ENCODE results near the gene ROR2.

The ROR2 gene

DNA sequence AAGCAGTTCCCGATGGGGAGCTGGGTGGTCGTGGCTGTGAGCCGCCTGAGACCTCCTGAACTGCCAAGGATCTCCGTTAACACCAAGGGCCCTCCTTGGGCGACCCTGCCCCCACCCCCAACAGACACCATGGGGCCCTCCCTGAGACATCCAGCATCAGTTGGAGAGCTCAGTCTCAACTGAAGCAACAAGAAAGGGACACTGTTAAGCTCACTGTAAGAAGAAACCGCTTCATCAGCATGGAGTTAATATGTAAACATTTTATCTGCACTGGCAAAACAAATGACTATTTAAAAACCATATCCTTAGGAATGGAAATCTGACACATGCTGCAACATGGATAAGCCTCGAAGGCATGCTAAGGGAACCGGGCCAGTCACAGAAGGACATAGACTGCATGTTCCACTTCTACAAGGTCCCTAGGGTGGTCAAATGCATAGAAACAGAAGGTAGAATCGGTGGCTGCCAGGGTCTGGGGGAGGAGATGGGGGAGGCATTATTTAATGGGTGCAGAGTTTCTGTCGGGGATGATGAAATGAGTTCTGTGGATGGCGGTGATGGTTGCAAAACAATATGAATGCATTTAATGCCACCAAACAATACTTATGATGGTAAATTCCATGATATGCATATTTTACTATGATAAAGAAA is 47.4 kb downstream of the ROR2 start:
- Histone ChIP-seq H3K27ac (ENCODE audit: low read depth, low read length) (peak overlapping the region; percentile 30), H3K4me1 (ENCODE audit: control insufficient read depth, insufficient read depth, low read length) (peaks cover 44% of the 10 kb centered on the region), H3K4me3 (ENCODE audit: low read length) (no peak overlapping the region), H3K9ac (ENCODE audit: low read length) (no peak overlapping the region), H3K36me3 (ENCODE audit: control insufficient read depth, insufficient read depth, low read length) (no peaks in the 10 kb centered on the region), H3K27me3 (ENCODE audit: control insufficient read depth, insufficient read depth, low read length) (no peaks in the 10 kb centered on the region)

DNA sequence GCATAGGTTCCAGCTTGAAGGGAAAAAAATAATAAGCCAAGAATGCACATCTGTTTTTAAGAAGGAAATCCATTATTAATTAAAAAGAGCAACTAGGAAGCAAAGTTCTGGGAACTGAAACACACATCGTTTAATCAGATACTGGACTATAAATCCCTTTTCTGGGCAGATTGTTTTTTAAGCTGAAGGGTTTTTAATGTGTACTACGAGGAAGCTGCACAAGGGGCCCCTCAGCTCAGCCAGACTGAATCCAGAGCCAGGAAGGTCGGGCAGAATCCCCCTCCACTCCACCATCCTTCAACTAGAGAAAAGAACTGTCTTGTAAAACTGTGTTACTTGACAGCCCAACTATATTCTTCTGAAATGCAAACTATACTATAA is 49.2 kb downstream of the ROR2 start:
- H3K4me3 ChIP-seq (ENCODE audit: low read length): no peak overlapping the region
- no peaks in the 10 kb centered on the region for H3K27me3 ChIP-seq (ENCODE audit: control insufficient read depth, insufficient read depth, low read length)
- no peaks in the 10 kb centered on the region for H3K36me3 ChIP-seq (ENCODE audit: control insufficient read depth, insufficient read depth, low read length)
- H3K27ac ChIP-seq (ENCODE audit: low read depth, low read length): peak overlapping the region; percentile 55
- H3K9ac ChIP-seq (ENCODE audit: low read length): no peak overlapping the region
- peaks cover 62% of the 10 kb centered on the region for H3K4me1 ChIP-seq (ENCODE audit: control insufficient read depth, insufficient read depth, low read length)

DNA sequence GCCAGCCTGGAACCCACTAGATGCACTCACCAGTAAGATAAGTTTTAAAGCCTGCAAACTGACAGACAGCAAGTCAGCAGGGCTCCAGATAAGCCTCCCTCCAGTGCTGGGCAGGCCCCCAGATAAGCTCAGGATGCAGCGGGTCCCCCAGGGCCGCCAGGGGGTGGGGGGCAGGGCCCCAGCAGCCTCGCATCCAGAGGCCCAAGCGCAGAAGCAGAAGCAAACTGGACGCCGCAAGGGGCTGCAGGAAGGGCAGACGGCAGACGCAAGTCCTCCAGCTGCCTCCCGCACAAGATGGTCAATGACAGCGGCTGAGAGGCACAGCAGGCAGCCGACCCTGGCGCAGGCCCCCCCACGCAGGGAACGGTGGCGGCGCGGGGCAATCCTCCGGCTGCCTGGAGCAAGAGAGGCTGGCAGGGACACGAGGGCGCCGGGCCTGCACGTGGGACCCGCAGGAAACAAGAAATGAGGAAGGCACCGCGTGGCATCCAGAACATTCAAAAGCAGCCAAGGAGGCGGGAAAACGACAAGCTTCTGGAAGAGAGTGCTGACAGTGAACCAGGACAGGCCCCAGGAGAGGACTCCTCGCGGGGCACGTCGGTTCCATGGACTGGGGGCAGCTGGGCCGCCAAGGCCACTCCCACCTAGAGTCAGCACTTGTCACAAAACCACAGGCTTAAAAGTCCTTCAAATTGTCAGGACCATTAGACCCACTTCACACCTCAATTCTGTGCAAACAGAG is 49.8 kb downstream of the ROR2 start:
- Histone ChIP-seq H3K9ac (ENCODE audit: low read length) (no peak overlapping the region), H3K27me3 (ENCODE audit: control insufficient read depth, insufficient read depth, low read length) (no peaks in the 10 kb centered on the region), H3K36me3 (ENCODE audit: control insufficient read depth, insufficient read depth, low read length) (no peaks in the 10 kb centered on the region), H3K4me1 (ENCODE audit: control insufficient read depth, insufficient read depth, low read length) (peaks cover 59% of the 10 kb centered on the region), H3K4me3 (ENCODE audit: low read length) (no peak overlapping the region), H3K27ac (ENCODE audit: low read depth, low read length) (peak overlapping the region; percentile 55)

DNA sequence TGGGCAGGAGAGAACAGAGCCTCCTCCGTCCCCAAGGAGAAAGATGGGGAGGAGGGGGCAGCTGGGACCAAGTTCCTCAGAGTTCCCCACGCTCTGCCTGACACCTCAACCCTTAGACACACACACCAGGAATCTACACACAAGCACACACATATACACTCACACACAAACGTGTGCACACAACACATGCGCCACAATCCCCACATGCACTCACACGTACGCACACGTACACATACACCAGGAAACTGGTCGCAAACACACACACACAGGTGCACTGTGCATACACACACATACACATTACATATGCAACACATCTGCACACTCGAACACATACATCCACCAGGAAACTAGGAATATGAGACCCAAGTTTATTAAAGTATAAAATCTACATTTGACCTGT is 50.4 kb downstream of the ROR2 start:
- Histone ChIP-seq H3K27ac (ENCODE audit: low read depth, low read length) (peak overlapping the region; percentile 83), H3K4me1 (ENCODE audit: control insufficient read depth, insufficient read depth, low read length) (peaks cover 57% of the 10 kb centered on the region), H3K4me3 (ENCODE audit: low read length) (no peak overlapping the region)

DNA sequence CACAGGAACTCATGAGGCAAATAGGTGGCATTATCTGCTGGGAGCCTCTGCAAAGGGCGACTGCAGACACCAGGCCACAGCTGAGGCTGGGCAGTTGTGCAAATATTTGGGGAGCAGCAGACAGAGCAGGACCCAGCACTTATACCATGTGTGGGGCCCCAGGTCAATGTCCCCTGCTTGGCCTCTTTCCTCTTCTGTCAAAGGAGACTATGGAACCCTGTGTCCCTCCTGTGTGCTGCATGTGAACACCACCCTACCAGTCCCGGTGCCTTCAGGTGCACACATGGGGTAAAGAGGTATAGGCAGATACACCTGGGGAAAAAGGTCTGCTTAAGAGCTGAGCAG is 50.8 kb downstream of the ROR2 start:
- Histone ChIP-seq H3K4me1 (ENCODE audit: control insufficient read depth, insufficient read depth, low read length) (peaks cover 58% of the 10 kb centered on the region), H3K27ac (ENCODE audit: low read depth, low read length) (peak overlapping the region; percentile 83)

More for the DNA sequence above, 50.4 kb downstream of the ROR2 start:
- H3K27me3 ChIP-seq (ENCODE audit: control insufficient read depth, insufficient read depth, low read length): no peaks in the 10 kb centered on the region
- no peak overlapping the region for H3K9ac ChIP-seq (ENCODE audit: low read length)
- no peaks in the 10 kb centered on the region for H3K36me3 ChIP-seq (ENCODE audit: control insufficient read depth, insufficient read depth, low read length)

DNA sequence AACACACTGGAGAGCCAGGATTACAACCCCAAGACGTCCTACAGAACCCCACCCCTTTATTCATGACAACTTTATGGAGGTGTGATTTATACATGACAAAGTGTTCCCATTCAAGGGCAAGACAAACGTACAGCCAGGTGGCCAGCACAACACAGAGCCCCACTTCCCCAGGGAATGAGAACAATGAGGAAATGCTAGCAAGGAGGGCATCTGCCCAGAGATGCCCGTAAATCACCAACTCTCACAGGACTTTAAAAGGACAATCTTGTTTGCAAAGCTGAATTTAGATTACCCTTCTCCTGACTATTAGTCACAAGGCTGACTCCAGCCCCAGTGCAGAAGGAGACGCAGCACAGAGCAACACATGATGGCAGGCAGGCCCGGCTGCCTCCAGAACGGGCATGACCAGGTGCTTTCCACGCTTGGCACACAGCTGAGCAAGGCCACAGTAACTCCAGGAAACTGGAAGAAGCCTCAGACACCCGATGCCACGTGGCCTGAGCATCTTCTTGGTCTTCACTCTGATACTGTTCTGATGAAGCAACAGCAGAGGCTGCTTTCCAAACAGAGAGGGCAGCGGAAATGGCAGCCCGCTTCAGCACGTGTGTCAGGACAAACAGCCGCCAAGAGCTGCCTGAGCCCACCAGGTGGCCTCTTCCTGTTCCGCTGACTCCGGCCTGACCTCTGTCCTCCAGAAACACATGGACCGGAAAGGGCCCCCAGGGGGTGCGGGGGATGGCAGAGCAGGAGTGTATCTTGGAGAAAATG is 51.4 kb downstream of the ROR2 start:
- no peaks in the 10 kb centered on the region for H3K27me3 ChIP-seq (ENCODE audit: control insufficient read depth, insufficient read depth, low read length)
- H3K36me3 ChIP-seq (ENCODE audit: control insufficient read depth, insufficient read depth, low read length): no peaks in the 10 kb centered on the region
- H3K4me3 ChIP-seq (ENCODE audit: low read length): no peak overlapping the region
- peaks cover 64% of the 10 kb centered on the region for H3K4me1 ChIP-seq (ENCODE audit: control insufficient read depth, insufficient read depth, low read length)
- no peak overlapping the region for H3K9ac ChIP-seq (ENCODE audit: low read length)
- peak overlapping the region; percentile 83 for H3K27ac ChIP-seq (ENCODE audit: low read depth, low read length)

More for the DNA sequence above, 50.8 kb downstream of the ROR2 start:
- H3K27me3 ChIP-seq (ENCODE audit: control insufficient read depth, insufficient read depth, low read length): no peaks in the 10 kb centered on the region
- H3K9ac ChIP-seq (ENCODE audit: low read length): no peak overlapping the region
- no peaks in the 10 kb centered on the region for H3K36me3 ChIP-seq (ENCODE audit: control insufficient read depth, insufficient read depth, low read length)
- H3K4me3 ChIP-seq (ENCODE audit: low read length): no peak overlapping the region

DNA sequence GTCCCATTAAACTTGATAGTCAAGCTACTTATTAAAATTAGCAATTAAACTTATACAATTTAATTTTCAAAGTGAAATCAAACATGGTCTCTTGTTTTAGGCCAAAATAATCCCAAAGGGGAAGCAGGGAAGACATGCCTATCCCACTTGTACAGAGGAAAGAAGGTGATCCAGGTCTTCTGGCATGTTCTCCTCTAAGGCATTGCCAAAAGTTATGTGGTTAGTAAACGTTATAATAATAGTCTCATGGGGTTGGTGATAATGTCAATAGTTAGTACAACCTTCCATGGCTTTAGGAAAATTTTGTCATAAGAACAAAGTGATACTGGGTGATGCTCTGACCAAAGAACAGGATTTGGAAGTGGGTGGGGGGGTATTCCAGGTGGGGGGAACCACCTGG is 52.8 kb downstream of the ROR2 start:
- H3K9ac ChIP-seq (ENCODE audit: low read length): no peak overlapping the region
- H3K27ac ChIP-seq (ENCODE audit: low read depth, low read length): peak overlapping the region; percentile 83
- no peaks in the 10 kb centered on the region for H3K27me3 ChIP-seq (ENCODE audit: control insufficient read depth, insufficient read depth, low read length)
- no peaks in the 10 kb centered on the region for H3K36me3 ChIP-seq (ENCODE audit: control insufficient read depth, insufficient read depth, low read length)
- peaks cover 64% of the 10 kb centered on the region for H3K4me1 ChIP-seq (ENCODE audit: control insufficient read depth, insufficient read depth, low read length)
- H3K4me3 ChIP-seq (ENCODE audit: low read length): peak overlapping the region; percentile 40

DNA sequence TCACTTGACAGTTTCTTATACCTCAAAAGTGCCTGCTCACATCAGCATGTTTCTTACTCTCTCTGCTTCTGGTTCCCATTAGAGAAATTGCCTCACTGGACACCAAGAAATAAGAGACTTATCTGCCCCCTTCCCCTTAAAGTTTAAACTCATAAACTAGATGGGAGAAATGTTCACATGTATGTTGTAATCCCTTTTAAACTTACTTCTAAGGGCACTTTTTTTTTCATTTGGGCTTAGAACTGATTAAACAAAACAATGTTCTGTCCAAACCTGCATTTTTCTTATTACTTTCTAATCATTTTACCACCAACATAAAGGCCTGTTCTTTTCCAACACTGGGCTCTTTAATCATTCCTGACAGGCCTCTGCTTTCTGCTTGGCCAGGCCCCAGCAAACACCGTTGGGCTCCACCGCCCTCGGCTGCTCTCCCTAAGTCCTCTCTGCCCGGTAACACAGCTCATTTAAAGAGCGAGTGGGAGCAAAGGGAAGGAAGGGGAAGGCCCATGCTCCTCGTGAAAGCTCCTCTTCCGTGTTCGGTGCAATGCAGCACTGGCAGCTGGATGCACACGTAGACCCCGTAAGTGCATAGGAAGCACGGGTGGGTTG is 53.4 kb downstream of the ROR2 start:
- Histone ChIP-seq H3K27me3 (ENCODE audit: control insufficient read depth, insufficient read depth, low read length) (no peaks in the 10 kb centered on the region), H3K36me3 (ENCODE audit: control insufficient read depth, insufficient read depth, low read length) (no peaks in the 10 kb centered on the region), H3K4me3 (ENCODE audit: low read length) (peak overlapping the region; percentile 40), H3K4me1 (ENCODE audit: control insufficient read depth, insufficient read depth, low read length) (peaks cover 66% of the 10 kb centered on the region), H3K9ac (ENCODE audit: low read length) (no peak overlapping the region), H3K27ac (ENCODE audit: low read depth, low read length) (peak overlapping the region; percentile 83)

DNA sequence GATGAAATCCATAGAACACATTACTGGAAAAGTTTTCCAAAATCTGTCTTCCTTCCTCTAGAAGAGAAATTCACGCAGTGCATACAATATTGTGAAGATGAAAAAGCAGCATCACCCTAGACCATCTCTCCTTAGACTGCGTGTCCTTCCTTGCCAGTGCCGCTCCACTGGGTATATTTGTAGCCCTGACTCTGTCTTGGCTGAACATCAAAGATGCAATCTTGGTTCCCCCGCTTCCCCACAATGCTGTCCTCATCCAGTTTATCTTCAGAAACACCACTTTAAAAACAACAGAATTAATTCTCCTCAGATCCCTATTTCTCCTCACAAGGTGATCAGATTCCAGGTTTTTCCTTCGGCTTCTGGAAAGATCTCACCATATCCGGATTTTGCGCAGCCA is 53.9 kb downstream of the ROR2 start:
- H3K27ac ChIP-seq (ENCODE audit: low read depth, low read length): peak overlapping the region; percentile 83

DNA sequence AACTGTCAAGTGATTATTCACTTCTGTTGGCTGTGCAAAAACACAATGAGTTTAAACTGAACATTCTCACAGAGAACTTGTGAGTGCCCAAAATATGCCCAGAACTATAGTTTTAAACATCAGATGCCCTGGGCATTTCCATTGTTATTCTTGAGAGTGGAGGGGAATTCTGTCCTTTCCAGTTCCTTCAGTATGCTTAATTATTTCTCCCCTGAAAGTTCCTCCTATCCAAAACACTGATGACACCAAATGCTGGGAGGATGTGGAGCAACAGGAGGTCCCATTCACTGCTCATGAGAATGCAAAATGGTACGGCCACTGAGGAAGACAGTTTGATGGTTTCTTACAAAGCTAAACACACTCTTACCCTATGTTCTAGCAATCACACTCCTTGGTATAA is 55.5 kb downstream of the ROR2 start:
- no peak overlapping the region for H3K4me3 ChIP-seq (ENCODE audit: low read length)
- no peak overlapping the region for H3K9ac ChIP-seq (ENCODE audit: low read length)
- no peaks in the 10 kb centered on the region for H3K36me3 ChIP-seq (ENCODE audit: control insufficient read depth, insufficient read depth, low read length)
- H3K27ac ChIP-seq (ENCODE audit: low read depth, low read length): no peak overlapping the region
- H3K4me1 ChIP-seq (ENCODE audit: control insufficient read depth, insufficient read depth, low read length): peaks cover 62% of the 10 kb centered on the region
- no peaks in the 10 kb centered on the region for H3K27me3 ChIP-seq (ENCODE audit: control insufficient read depth, insufficient read depth, low read length)

More for the DNA sequence above, 53.9 kb downstream of the ROR2 start:
- H3K36me3 ChIP-seq (ENCODE audit: control insufficient read depth, insufficient read depth, low read length): no peaks in the 10 kb centered on the region
- H3K9ac ChIP-seq (ENCODE audit: low read length): no peak overlapping the region
- peaks cover 68% of the 10 kb centered on the region for H3K4me1 ChIP-seq (ENCODE audit: control insufficient read depth, insufficient read depth, low read length)
- H3K27me3 ChIP-seq (ENCODE audit: control insufficient read depth, insufficient read depth, low read length): no peaks in the 10 kb centered on the region
- no peak overlapping the region for H3K4me3 ChIP-seq (ENCODE audit: low read length)

DNA sequence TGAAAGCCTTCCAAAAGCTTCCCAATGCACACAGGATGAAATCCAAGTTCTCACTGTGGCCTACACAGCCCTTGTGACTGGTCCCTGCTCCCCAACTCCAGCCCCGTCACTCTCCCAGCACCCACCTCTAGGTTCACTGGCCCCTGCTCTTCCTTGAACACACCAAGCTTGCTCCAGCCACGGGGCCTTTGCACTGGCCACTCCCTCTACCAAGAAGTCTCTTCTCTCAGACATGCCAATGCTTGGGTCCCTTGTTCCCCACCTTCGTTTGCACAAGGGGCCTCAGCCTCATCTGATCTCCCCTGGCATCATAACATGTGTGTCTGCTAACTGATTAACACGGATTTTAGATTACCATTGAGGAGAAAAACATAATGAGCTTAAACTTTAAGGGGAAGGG is 56.0 kb downstream of the ROR2 start:
- Histone ChIP-seq H3K36me3 (ENCODE audit: control insufficient read depth, insufficient read depth, low read length) (no peaks in the 10 kb centered on the region), H3K27ac (ENCODE audit: low read depth, low read length) (peak overlapping the region; percentile 12), H3K4me3 (ENCODE audit: low read length) (no peak overlapping the region), H3K9ac (ENCODE audit: low read length) (no peak overlapping the region), H3K27me3 (ENCODE audit: control insufficient read depth, insufficient read depth, low read length) (no peaks in the 10 kb centered on the region), H3K4me1 (ENCODE audit: control insufficient read depth, insufficient read depth, low read length) (peaks cover 62% of the 10 kb centered on the region)

DNA sequence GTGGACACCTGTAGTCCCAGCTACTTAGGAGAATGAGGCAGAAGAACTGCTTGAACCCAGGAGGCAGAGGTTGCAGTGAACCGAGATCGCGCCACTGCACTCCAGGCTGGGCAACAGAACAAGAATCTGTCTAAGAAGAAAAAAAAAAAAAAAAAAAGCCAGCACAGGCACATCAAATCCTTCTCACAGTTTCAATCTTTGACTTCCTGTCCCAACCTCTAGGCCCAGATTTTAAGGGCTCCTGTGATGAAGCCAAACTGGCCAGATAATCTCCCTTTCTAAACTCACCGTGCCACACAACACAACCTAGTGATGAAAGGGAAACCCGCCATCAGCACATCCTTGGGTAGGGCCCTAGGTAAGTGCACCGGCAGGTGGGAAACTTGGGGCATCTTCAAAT is 58.1 kb downstream of the ROR2 start:
- Histone ChIP-seq H3K36me3 (ENCODE audit: control insufficient read depth, insufficient read depth, low read length) (no peaks in the 10 kb centered on the region), H3K9ac (ENCODE audit: low read length) (no peak overlapping the region), H3K27me3 (ENCODE audit: control insufficient read depth, insufficient read depth, low read length) (no peaks in the 10 kb centered on the region), H3K27ac (ENCODE audit: low read depth, low read length) (no peak overlapping the region), H3K4me1 (ENCODE audit: control insufficient read depth, insufficient read depth, low read length) (peaks cover 49% of the 10 kb centered on the region), H3K4me3 (ENCODE audit: low read length) (no peak overlapping the region)
